GM12891 (cell line): ENCODE results near the gene SHPK.

Experiments
- POLR2A ChIP-seq: IDR thresholded peaks from 2 replicates; pipeline ENCODE4 v1.6.1; 2011; ENCODE audit warnings: low read depth, low read length, control low read depth
- POLR2AphosphoS5 ChIP-seq: IDR thresholded peaks from 2 replicates; pipeline ENCODE4 v1.6.1; 2011; ENCODE audit warnings: low read depth, low read length, control low read depth
- POU2F2 ChIP-seq: IDR thresholded peaks from 2 replicates; pipeline ENCODE4 v1.6.1; 2011; ENCODE audit warnings: low read depth, mild to moderate bottlenecking, control low read depth, low read length, moderate library complexity
- SPI1 ChIP-seq: IDR thresholded peaks from 2 replicates; pipeline ENCODE4 v1.6.1; 2011; ENCODE audit warnings: low read depth, low read length, control low read depth
- TAF1 ChIP-seq: IDR thresholded peaks from 2 replicates; pipeline ENCODE4 v1.6.1; 2011; ENCODE audit warnings: low read depth, low read length, control low read depth

- no peak for TF ChIP-seq POLR2A
- TF ChIP-seq TAF1 = no peak
- no peak for TF ChIP-seq POLR2AphosphoS5
- no peak for TF ChIP-seq POU2F2
- no peak for TF ChIP-seq SPI1
These were observed 50.2 kb downstream of the SHPK start for GRCh38 chr17:3585826-3586225.
